ENCODE data around the gene CGN.

Gene CGN

DNA sequence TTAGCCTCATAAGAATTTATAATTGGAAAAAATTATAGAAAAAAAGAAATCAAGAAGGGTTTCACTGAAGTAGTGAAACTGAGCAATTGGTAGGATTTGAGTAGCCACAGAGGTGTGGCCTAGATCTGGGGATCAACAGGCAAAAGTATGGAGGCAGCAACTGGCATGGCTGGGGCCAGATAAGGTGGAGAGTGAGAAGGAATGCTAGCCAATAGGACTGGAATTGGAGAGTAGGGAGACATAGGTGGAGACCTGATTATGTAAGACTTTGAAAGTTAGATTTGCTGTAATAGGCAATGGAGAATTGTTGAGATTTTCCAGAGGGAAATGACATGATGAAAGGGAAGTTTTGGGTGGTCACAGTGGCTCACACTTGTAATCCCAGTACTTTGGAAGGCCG lies 24.6 kb upstream of the CGN start:
- H3K27ac ChIP-seq: no peak overlapping the region
- TF ChIP-seq, protein P1, sequence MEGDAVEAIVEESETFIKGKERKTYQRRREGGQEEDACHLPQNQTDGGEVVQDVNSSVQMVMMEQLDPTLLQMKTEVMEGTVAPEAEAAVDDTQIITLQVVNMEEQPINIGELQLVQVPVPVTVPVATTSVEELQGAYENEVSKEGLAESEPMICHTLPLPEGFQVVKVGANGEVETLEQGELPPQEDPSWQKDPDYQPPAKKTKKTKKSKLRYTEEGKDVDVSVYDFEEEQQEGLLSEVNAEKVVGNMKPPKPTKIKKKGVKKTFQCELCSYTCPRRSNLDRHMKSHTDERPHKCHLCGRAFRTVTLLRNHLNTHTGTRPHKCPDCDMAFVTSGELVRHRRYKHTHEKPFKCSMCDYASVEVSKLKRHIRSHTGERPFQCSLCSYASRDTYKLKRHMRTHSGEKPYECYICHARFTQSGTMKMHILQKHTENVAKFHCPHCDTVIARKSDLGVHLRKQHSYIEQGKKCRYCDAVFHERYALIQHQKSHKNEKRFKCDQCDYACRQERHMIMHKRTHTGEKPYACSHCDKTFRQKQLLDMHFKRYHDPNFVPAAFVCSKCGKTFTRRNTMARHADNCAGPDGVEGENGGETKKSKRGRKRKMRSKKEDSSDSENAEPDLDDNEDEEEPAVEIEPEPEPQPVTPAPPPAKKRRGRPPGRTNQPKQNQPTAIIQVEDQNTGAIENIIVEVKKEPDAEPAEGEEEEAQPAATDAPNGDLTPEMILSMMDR (conservative IDR thresholded peaks at IDR 0.05): no peak
- TF ChIP-seq ZFX (IDR thresholded peaks at IDR 0.05): no peak

DNA sequence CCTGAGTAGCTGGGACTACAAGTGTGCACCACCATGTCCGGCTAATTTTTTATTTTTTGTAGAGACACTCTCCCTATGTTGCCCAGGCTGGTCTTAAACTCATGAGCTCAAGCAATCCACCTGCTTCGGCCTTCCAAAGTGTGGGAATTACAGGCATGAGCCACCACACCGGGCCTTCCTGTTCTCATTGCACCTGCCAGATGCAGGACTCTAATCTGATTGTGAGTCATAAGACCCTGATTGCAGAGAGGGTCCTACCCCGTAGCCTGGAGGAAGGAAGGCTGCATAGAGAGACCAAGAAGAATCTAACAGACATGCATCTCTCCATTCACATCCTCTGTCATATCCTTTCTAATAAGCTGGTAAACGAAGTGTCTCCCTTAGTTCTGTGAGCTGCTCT lies 19.5 kb upstream of the CGN start:
- H3K27ac ChIP-seq: no peak overlapping the region
- TF ChIP-seq ZFX (IDR thresholded peaks at IDR 0.05): no peak
- TF ChIP-seq, protein P1 (conservative IDR thresholded peaks at IDR 0.05): no peak

DNA sequence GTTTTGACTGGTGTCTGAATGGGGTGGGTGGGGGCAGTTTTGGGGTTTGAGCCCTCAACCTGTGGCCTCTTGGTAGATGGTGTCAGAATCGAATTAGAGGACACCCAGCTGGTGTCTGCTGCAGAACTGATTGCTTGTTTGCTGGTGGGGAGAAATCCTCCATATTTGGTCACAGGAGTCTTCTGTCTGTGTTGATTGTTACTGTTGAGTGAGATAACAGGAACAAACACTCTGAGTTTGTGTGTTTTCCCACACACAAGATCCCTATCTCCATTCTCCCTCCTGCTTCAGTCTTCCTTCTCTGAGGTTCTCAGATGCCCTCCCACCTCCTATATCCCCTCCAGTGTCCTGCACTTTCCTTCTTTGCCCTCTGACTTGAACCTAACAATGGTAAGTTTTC lies 19.1 kb upstream of the CGN start:
- H3K27ac ChIP-seq: no peak overlapping the region
- no peak for TF ChIP-seq ZFX (IDR thresholded peaks at IDR 0.05)
- TF ChIP-seq, protein P1 (conservative IDR thresholded peaks at IDR 0.05): no peak

DNA sequence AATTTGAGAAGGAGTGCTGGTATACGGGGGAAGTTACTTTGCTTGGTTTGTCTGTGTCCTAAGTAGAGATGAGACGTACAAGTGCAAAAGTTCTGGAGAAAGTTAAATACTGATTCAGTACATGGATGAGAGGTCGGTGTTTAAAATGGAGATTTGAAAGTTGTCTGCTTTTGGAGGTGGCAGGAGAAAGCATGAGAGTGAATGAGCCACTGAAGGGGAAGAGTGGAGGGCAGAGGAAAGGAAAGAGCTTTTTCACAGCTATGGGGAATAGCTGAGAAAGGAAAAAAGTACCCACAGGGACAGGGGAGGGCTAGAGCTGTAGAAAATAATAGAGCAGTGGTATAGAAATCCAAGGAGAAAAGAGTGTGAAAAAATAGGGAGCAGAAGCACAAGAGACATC lies 18.1 kb upstream of the CGN start:
- TF ChIP-seq, protein P1 (conservative IDR thresholded peaks at IDR 0.05): no peak
- no peak for TF ChIP-seq ZFX (IDR thresholded peaks at IDR 0.05)
- H3K27ac ChIP-seq: no peak overlapping the region

DNA sequence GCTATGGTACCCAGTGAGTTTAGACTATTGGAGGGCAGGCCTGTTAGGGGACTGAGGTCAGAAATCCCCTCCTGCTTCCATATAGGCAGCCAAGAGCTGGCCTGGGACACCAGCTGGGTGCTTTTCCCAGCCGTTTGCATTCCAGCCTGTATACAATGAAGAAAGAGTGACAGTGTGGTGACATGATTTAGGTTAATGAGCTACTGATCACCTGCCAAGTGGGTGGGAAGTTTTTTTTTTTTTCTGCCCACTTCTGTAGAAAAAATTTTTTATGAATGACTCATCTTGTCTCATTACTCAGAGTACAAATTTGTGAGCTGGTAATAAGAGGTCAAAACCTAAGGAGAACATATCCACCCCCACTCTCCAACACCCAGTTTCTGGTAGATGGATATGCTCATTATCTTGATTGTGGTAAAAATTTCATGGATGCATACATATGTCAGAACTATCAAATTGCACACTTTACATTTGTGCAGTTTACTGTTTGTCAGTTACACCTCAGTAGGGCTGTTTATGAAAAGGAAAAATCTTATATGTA lies 16.4 kb upstream of the CGN start:
- TF ChIP-seq, protein P1 (conservative IDR thresholded peaks at IDR 0.05): no peak
- TF ChIP-seq ZFX (IDR thresholded peaks at IDR 0.05): no peak
- H3K27ac ChIP-seq: no peak overlapping the region

DNA sequence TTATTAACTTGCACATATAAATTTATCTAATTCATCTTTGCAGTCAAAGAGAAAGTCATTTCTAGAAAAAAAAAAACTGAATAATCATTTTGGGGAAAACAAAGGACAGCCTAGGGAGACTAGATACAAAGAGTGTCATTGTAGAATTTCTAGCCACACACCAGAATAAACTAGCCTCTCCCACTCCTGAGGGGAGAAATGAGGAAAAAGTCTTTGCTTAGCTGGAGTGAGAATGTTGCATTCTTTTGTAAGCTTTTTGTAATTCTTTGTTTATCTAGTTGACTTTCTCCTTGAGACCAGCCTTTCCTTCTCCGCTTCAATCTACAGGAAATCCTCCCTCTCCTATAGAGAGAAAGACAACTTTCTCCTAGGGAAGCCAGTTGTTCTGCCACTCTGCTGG lies 15.9 kb upstream of the CGN start:
- TF ChIP-seq, protein P1 (conservative IDR thresholded peaks at IDR 0.05): no peak
- TF ChIP-seq ZFX (IDR thresholded peaks at IDR 0.05): no peak
- H3K27ac ChIP-seq: no peak overlapping the region

DNA sequence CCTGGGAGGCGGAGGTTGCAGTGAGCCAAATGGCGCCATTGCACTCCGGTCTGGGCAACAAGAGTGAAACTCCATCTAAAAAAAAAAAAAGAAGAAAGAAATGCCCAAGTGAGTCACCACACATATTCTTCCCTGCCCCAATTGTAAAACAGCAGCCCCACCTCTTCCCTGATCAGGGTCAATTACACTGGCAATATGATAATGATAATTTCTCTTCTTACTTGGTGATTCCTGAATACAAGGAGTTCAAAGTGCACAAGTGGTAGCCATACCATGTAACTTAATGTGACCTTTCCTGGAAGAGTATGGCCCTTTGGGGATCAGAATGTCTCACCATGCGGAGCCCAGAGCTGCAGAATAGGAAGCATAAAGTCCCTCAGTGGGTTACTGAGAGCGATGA lies 11.8 kb upstream of the CGN start:
- H3K27ac ChIP-seq: no peak overlapping the region
- TF ChIP-seq ZFX (IDR thresholded peaks at IDR 0.05): no peak
- TF ChIP-seq, protein P1 (conservative IDR thresholded peaks at IDR 0.05): no peak
